HG02852 (cell line): ENCODE results near the gene GOLGA3.
"Not testable (repeated sequence)": the region's sequence is repeated elsewhere in the genome, so short reads cannot be mapped to it uniquely, and the experiment has no call there.

Experiments used
- ATAC-seq: cut with Tn5 transposase; IDR thresholded peaks from one replicate; pipeline ENCODE4 v1.9.1; 2021; ENCODE audit warnings: mild to moderate bottlenecking, moderate library complexity; ENCODE audit not compliant: unreplicated experiment

Gene GOLGA3

DNA sequence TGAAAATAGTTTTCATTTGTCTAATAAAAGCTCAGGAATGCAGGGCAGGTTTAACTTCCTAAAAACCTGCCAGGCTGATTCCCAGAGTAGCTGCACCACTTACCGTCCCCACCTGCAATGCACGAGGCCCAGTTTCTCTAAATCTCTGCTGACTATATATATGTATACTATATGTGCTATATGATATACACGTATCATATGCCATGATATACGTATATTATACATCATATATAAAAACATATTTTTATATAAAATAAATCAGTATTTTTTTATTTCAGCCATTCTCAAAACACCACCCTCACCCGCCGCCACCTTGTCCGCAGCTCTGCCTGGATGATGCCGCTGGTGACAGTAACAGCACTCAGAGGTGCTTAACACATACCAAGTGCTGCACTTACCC lies 69.3 kb downstream of the GOLGA3 start:
- ATAC-seq = no peak

- ATAC-seq = not testable (repeated sequence)
These were observed 69.8 kb downstream of the GOLGA3 start for GRCh38 chr12:132758825-132759224.

DNA sequence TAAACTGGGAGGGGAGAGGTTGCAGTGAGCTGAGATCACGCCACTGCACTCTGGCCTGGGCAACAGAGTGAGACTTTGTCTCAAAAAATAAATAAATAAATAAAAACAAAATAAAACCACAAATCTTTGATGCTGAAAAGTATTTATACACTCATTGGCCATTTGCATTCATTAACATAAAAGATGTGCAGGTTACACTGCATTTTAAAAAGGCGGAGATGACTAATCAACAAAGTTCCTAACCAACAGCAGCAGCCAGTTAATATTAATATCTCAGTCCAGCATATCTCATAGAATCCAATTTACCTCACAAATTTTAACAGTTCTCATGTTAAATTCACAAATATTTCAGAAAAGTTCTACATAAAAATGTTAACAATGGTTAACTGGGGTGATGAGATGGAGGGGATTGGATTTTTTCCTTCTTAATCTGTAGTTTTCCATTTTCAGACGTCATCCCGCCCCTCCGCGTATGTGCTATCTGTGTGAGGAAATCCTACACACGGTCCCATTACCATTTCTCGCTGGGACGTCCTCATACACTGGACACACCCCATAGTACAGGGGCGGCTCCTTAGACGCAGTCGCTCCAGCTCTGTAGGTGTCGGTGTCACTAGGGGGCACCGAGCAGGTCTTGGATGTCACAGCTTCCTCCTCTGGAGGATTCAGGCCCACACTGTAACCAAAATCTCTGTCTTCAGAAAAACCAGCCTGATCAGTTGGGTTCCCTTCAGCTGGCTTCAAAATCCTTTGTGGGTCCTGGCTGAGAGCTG lies 74.3 kb downstream of the GOLGA3 start:
- ATAC-seq = no peak

GRCh38 chr12:132753670-132754069 lies 75.0 kb downstream of the GOLGA3 start:
- not testable (repeated sequence) for ATAC-seq

- ATAC-seq = no peak
These were observed 80.3 kb downstream of the GOLGA3 start for GRCh38 chr12:132748319-132748718.

DNA sequence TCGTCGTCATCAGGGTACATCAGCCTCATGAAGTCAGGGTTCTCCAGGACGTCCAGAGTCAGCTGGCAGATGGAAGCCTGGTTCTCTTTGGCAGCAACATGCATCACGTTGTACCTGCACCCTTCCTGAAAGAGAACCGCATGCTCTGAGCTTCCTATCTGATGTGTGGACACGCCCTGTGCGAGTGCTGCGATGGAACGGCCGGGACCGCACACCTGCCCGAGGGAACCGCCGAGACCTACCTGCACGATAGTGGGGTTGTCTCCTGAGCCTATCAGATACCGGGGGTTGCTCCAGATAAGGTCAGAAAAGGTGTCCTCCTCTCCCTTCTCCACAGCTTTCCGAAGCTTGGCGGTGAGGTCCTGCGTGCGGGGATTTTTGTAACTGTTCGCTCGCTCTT lies 80.8 kb downstream of the GOLGA3 start:
- ATAC-seq = no peak

- no peak for ATAC-seq
These were observed 81.3 kb downstream of the GOLGA3 start for GRCh38 chr12:132747395-132747794.

DNA sequence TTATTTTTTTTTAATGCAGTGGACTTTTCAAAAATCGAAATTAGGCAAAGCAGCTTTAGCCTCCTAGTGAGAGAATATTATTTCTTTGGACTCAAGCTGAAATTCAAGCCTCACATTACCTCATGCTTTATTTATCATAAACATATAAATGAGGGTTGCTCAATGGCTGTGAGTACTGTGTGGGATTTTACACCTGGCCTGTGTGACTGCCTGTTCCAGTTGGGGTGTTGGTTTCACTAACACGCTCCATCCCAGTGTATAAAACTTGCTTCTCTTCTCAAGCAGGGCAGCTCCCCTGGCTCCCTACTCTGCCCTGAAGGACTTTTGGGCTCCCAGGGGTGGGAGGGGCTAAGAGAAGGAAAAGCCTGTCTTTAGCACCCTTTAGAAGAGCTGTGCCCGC lies 82.1 kb downstream of the GOLGA3 start:
- no peak for ATAC-seq

DNA sequence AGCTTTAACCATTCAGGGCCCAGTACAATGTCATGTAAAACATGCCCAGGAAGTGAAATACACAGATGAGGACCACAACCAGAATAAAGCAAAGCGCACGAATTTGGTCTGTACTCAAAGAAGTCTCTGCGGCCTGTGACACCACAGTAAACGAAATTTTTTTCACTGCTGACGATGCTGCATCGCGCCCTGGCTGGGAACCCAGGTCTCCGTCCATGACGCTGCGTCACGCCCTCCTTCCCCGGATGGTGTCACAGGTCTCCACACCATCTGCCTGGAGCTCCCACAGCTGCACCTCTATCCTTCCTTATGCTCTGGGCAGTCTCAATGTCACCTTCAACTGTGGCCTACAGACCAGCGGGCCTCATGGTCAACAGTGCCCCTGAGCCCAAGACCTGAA lies 84.8 kb downstream of the GOLGA3 start:
- no peak for ATAC-seq

GRCh38 chr12:132741620-132742019 lies 87.0 kb downstream of the GOLGA3 start:
- ATAC-seq = no peak

DNA sequence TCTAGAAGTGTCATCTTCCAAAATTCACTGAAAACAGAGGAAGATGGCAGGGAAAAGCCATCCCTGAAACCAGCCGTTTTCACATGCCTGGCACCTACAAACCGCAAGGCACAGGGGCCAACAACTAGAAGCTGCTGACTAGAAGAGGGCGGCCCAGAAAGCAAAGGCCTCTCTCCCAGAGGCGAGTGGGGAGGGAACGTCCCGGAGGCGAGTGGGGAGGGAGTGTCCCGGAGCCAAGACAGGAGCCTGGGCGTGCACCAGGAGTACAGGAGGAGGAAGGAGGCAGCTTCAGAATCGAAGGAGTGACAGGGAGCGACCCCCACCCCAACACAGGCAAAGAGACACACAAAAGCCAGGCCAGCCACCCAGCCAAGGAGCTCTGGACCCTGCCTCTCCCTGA lies 88.0 kb downstream of the GOLGA3 start:
- ATAC-seq = no peak

GRCh38 chr12:132740313-132740646 lies 88.4 kb downstream of the GOLGA3 start:
- ATAC-seq = no peak

GRCh38 chr12:132739600-132740312 lies 88.9 kb downstream of the GOLGA3 start:
- no peak for ATAC-seq

GRCh38 chr12:132736913-132737312 lies 91.8 kb downstream of the GOLGA3 start:
- ATAC-seq = no peak

DNA sequence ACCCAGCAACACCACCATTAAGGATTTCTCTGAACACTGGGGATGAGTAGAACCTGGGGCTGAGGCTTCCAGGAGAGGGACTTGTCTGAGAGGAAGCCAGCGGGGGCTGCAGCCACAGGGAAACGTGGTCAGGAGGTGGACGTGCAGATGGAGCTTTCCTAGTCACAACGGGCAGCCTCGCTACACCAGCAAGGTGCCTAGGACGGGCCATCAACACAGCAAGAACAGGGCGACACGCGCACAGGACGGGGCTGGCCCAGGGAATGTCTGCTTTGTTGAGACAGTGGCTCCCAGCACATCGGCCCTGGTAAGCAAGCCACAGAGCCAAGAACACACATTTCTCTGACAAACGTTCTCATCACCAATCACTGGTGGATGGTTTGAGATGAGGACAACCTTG lies 92.3 kb downstream of the GOLGA3 start:
- no peak for ATAC-seq

GRCh38 chr12:132735496-132735895 lies 93.2 kb downstream of the GOLGA3 start:
- ATAC-seq = no peak

GRCh38 chr12:132734206-132734605 lies 94.5 kb downstream of the GOLGA3 start:
- ATAC-seq = no peak

GRCh38 chr12:132731574-132731973 lies 97.1 kb downstream of the GOLGA3 start:
- no peak for ATAC-seq

GRCh38 chr12:132730353-132730752 lies 98.3 kb downstream of the GOLGA3 start:
- no peak for ATAC-seq

DNA sequence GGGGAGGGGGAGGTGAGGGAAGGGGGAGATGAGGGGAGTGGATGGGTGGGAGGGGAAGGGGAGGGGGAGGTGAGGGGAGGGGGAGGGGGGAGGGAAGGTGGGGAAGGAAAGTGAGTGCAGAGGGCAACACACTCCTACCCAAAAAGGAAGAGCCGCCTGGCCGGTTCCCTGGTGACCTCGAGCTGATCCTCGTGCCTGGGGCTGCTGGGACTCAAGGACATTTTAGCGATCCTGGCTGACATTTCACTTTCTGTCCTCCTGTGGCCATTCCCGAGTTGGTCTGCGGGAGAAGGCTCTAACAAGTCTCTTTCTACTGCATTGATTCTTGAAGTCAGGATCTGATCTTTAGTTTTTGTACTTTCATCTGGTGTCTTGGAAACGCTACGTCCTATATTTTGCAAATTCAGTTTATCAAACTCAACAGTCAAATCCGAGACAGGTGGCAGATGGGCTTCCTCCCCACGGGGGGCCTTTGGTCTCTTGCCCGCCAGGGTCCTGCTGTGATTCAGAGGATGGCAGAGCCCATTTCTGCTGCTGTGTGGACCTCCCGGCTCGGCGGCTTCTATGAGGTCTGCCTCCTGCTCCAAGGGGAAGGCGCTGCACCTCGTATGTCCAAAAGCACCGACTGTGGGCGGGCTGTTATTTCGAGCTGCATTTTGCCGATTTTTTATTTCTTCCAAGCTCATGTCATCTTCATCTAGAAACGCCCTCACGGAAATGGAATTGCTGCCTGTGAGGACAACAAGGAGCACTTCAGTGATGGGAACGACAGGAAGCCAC lies 98.9 kb downstream of the GOLGA3 start:
- ATAC-seq = no peak

- ATAC-seq = no peak
These were observed 100.2 kb downstream of the GOLGA3 start for GRCh38 chr12:132728502-132728901.
